ENCODE data around the gene HLA-E.

DNA sequence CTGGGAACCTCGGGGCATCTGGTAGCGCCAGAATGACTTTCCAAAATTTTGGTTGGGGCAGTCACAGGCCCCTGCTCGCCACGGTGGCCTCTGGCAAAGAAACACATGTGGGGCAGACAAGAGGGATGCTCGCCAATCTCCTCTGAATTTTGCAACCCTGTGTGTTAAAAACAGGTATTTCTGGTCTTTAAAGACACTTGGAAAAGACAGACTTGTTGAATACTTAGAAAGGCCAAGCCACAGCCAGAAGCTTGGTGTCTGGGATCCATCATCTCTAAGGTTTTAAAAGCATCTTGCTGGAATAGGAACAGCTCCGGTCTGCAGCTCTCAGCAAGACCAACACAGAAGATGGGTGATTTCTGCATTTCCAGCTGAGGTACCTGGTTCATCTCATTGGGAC lies 31.2 kb downstream of the HLA-E start:
- TF ChIP-seq GATA3 (IDR thresholded peaks at IDR 0.05; ENCODE audit: low read depth, low read length) (no peak), GATA2 (IDR thresholded peaks at IDR 0.05; ENCODE audit: low read depth, low read length) (no peak)

Data from SH-SY5Y (cell line).